Measurements from ENCODE around the gene SUOX.
"Not testable (repeated sequence)": the region's sequence is repeated elsewhere in the genome, so short reads cannot be mapped to it uniquely, and the experiment has no call there.

The SUOX gene

DNA sequence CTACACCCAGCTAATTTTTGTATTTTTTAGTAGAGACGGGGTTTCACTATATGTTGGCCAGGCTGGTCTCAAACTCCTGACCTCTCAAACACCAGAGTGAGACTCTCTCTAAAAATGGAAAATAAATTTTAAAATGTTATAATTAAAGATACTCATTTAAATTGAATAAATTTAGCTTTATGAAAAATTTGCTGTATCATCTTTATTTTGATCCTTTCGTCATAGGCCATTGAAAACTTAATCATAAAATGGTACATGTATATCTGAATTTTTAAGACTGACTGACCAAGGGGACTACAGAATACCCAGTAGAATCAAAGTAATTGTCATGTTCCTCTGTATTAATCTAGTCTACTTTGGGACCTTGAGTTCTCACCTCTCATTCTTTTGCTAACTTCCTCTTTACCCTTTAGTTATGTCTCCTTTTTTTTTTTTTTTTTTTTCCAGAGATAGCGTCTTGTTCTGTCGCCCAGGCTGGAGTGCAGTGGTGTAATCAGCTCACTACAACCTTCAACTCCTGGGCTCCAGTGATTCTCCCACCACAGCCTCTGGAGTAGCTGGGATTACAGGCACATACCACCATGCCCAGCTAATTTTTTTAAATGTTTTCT lies 13.7 kb upstream of the SUOX start:
- no peak for ATAC-seq
- no peak for DNase-seq

DNA sequence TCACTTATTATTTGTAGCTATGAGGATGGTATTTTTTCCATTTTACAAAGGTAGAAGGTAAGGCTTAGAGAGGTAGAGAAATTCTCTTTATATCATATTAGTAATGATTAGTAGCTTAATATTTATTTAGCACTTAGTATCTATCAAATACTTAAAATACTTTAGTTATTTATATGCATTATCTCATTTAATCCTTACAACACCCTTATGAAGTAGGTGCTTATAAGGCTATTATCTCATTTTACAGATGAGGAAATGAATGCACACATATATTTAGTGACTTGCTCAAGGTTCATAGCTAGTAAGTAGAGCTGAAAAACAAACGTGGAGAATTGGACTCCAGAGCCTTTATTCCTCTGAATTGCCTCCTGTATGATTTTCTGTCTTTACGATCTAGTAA lies 12.2 kb upstream of the SUOX start:
- no peak for ATAC-seq
- DNase-seq = no peak

DNA sequence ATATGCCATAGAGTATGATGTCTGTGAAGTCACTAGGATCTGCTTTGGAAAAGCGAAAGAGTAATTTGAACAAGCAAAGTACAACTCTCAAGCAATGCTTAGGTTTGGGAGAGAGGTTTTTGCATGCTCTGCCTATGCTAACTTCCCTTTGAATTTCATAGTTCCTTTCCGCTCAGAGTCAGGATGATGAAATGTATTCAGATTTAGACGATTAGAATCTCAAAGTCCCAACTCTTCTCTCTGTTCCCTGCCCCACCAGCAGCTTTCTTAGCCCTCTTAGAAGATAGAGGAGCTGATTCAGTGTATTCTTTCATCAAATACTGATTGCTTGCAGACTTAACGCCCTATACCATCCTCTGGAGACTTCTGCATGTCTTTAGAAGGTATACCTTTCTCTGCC lies 11.7 kb upstream of the SUOX start:
- ATAC-seq (no peak), DNase-seq (no peak)

DNA sequence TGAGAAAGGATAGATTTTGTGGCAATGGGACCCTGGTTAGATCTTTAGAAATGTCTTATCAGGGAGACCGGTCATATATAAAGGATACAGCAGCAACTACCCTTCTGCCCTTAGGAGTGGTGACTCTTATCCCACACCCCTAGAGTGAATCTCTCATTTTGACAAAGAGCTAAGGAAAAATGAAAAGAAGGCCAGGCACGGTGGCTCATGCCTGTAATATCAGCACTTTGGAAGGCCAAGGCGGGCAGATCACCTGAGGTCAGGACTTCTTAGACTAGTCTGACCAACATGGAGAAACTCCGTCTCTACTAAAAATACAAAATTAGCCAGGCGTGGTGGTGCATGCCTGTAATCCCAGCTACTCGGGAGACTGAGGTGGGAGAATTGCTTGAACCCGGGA lies 11.1 kb upstream of the SUOX start:
- DNase-seq, ATAC-seq: not testable (repeated sequence)

DNA sequence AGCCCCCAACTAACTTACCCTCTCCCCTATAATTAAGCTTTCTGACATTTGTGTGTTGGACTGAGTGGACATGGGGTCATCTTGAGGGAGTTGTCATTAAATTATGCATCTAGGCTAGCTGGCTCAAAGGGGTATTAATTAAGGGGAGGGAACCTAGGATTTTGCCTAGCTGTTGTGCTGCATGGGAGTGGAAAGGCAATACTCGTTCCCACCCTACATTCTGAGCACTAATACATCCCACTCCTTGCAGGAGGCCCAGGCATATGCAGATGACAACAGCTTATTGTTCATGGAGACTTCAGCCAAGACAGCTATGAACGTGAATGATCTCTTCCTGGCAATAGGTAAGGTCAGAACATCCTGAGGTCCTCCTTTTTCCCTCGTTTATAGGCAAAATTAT lies 6.0 kb upstream of the SUOX start:
- ATAC-seq (no peak), DNase-seq (no peak)

DNA sequence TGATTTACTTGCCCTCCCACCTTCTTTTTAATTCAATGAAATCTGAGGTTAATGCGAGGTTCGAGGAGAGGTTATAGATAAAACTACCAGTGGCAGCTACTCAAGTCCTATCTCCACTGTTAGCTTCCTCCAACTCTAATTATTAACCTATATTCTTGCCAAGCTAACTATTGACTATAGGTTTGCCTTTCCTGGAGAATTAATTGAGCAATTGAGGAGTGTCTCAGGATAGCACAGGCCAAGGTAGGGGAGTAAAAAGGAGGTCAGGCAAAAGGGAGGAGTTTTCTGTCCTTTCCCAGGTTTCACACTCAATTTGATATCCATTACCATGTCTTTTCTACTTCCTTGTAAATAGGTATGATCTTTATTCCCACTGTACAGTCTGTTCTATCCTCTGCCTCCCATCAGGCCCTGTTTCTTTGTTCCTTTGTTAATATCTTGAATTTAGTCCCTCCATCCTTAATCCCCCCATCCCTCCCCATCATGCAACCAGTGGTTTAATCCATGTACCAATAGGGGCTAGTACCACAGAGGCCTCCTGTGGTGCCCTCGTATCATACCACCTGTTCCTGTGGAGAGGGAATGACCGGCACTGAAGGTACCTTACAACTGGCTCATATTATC lies 3.7 kb upstream of the SUOX start:
- DNase-seq = no peak
- no peak for ATAC-seq

DNA sequence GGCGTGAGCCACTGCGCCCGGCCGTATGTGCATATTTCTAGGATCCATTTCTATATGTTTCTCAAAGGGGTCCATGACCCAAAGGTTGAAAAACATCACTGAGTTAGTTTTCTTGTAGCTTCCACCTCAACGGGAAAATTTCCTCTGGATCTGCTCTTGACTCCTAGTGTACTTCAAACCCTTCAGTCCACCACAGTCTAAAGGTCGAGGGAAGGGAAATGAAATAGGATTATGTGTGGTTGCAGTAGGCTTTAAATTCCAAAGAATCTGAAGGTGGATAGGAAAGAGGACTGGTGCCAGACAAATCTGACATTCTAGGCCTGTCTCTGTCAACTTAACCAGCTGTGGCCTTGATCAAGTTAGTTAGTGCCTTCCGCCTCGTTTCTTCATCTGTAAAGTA lies 1.7 kb upstream of the SUOX start:
- ATAC-seq (no peak), DNase-seq (no peak)

DNA sequence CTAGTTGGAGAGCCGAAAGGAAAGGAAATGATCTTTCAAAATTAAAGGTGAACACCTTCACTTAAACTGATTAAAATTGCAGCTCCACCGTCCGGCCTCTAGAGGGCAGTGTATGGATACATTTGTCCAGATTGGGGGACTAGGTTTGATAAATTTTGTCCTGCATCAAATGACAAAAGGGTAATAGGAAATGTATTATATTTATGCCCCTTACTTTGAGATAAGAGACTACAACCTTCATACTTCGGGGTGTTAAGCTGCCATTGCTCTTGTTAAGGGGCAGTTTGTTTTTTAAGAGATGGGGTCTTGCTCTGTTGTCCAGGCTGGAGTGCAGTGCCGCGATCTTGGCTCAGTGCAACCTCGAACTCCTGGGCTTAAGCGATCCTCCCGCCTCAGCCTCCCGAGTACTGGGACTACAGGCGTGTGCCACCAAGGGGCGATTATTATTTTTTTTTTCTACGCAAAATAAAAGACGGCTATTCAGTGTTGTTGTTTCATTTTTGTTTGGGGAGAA lies 818 bp upstream of the SUOX start:
- ATAC-seq (peak; percentile 42), DNase-seq (peak; percentile 68)

DNA sequence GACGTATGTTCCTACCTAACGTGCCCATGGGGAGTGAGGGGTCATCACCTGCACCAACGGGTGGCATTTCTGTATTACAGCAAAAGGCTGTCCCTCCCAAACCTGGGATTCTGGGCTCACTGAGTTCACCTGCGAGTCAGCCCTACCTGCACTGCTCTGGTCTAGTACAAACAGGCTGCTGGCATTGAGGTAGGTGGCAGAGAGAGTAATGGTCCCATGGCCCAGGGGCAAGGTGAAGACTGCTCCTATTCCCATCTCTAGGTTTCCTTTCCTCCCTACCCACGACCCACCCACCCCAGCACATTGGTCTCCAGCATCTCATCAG lies 421 bp downstream of the SUOX start:
- no peak for DNase-seq
- ATAC-seq = peak; percentile 25

DNA sequence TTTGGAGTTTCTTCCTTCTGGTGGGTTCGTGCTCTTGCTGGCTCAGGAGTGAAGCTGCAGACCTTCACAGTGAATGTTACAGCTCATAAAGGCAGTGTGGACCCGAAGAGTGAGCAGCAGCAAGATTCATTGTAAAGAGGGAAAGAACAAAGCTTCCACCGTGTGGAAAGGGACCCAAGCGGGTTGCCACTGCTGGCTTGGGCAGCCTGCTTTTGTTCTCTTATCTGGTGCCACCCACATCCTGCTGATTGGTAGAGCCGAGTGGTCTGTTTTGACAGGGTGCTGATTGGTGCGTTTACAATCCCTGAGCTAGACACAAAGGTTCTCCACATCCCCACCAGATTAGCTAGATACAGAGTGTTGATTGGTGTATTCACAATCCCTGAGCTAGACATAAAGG lies 2.4 kb downstream of the SUOX start:
- not testable (repeated sequence) for ATAC-seq, DNase-seq

DNA sequence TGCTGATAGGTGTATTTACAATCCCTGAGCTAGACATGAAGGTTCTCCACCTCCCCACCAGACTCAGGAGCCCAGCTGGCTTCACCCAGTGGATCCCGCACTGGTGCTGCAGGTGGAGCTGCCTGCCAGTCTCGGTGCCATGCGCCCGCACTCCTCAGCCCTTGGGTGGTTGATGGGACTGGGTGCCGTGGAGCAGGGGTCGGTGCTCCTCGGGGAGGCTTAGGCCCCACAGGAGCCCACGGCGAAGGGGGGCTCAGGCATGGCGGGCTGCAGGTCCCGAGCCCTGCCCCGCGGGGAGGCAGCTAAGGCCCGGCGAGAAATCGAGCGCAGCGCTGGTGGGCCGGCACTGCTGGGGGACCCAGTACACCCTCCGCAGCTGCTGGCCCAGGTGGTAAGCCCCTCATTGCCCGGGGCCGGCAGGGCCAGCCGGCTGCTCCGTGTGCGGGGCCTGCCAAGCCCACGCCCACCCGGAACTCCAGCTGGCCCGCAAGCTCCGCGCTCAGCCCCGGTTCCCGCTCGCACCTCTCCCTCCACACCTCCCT lies 3.0 kb downstream of the SUOX start:
- ATAC-seq, DNase-seq: not testable (repeated sequence)

DNA sequence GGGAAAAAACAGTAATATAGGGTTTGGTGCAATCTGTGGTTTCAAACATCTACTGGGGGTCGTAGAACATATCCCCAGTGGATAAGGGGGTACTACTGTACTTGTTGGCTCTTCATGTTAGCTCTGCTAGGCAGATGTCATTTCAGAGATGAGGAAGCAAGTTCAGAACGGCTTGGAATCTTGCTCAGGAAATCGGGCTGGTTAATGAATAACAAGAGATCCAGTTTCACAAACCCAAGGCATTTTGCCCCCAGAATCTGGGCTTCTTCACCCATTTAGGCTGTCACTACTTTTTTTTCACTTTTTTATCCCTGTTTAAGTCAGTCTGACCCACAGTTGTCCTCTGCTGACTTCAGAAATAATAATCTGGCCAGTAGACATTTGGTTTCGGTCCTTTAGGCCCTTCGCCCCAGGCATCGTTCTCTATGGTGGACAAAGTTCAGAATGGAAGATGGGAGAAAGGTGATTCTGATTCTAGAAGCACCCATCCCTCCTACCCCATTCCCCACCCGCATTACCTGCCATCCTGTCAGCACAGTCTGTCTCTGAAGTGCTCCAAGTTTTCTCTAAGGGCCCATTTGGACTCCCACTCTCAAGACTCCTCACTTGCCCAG lies 4.5 kb downstream of the SUOX start:
- ATAC-seq (no peak), DNase-seq (no peak)

DNA sequence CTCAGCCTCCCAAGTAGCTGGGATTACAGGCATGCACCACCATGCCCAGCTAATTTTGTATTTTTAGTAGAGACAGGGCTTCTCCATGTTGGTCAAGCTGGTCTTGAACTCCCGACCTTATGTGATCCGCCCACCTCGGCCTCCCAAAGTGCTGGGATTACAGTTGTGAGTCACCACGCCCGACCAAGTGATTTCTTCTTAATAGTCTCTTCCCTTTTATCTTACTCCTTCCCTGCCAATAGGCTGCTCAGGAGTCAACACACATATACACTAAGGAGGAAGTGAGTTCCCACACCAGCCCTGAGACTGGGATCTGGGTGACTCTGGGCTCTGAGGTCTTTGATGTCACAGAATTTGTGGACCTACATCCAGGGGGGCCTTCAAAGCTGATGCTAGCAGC lies 6.3 kb downstream of the SUOX start:
- not testable (repeated sequence) for ATAC-seq

DNA sequence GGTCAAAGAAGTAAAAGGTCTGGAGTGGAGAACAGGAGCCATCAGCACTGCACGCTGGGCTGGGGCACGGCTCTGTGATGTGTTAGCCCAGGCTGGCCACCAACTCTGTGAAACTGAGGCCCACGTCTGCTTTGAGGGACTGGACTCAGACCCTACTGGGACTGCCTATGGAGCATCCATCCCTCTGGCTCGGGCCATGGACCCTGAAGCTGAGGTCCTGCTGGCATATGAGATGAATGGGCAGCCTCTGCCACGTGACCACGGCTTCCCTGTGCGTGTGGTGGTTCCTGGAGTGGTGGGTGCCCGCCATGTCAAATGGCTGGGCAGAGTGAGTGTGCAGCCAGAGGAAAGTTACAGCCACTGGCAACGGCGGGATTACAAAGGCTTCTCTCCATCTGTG lies 7.1 kb downstream of the SUOX start:
- DNase-seq (no peak), ATAC-seq (no peak)

More for the DNA sequence above, 6.3 kb downstream of the SUOX start:
- DNase-seq = not testable (repeated sequence)

DNA sequence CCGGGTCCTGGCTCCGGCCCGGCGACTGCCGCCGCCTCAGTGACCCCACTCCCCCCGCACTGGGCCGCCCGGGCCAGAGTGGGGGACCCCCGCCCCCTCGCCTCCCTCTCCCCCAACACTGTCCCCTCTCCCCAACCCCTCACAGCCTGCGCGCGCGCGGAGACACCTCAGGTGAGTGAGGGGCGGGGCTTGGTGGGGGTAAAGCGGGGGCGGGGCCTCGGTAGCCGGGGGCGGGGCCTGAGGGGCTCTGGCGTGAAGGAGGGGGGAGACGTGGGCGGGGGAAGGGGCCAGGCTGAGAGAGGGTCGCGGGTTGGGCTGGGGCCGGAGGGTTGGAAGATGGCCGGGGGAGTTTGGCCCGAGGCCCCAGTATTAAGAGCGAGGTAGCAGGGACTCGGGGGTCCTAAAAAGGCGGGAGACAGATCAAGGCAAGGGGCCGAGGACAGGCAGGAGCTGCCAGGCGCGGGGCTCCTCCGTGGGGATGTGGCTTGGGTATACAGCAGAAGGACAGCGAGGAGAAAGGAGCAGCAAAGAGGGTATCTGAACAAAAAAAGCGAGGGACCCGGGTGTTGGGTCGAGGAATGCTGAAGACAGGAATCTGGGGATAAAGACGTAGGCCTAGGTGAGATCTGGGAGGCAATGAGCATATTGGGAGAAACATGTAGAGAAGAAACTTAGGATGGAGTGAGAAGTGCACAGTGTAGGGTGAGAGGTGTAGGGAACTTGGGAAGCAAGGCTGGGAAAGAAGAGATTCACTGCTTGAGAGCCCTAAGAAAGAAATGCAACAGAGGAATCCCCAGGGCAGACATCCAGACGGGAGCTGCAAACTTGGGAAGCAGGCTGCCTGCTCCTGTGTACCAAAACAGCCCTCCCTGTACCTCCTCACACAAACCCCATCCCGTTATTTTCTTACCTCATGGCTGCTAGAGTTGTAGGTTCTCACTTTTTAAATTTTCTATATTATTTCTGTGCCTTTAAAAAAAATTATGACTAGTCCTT lies 10.8 kb downstream of the SUOX start:
- DNase-seq (peak; percentile 79), ATAC-seq (peak; percentile 60)

DNA sequence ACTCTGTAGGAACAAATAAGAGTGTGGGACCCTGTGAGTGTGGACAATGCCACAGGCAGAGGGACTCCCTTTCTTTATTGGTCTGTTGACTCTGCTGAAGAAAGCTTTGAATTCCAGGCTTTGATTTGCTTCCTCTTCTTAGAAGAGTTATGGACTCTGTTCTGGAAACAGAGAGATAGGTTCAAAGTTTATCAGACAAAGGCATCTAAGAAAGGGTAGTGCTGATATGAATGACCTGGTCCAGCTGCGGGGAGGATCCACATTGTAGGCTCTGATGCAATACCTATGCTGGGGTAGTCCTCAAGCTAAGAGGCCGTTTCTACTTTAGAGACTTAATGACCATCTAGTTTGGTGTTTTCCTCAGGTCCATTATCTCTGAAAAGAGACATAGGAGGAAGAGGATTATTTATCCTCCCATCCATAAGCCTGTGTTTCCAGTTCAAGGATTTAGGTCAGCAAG lies 13.1 kb downstream of the SUOX start:
- no peak for DNase-seq
- no peak for ATAC-seq

DNA sequence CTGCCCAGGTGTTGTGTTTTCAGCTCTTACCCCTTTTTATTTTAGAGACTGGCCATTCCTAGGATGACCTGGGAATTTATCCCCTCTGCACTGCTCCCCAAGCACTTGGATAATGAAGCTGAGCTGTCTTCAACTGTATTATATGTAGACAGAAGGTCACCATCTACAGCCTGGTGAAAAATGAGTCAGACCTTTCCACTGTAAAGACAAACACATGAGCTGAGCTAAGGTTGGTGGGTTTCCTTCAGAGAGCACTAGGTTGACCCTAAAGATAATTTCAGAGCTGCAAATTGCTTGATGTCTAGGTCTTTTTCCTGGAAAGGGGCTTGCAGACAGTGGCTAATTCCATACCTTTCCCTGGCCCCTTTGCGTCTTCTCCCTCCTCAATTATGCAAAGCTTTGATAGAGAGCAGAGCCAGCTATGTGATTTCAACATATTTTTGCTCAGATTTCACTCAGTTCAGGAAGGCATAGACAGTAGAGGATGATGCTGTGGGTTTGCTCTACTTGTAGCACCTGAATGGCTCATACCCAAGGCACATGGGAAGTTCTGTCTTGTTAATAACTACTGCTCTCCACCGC lies 14.5 kb downstream of the SUOX start:
- peak; percentile 56 for ATAC-seq

DNA sequence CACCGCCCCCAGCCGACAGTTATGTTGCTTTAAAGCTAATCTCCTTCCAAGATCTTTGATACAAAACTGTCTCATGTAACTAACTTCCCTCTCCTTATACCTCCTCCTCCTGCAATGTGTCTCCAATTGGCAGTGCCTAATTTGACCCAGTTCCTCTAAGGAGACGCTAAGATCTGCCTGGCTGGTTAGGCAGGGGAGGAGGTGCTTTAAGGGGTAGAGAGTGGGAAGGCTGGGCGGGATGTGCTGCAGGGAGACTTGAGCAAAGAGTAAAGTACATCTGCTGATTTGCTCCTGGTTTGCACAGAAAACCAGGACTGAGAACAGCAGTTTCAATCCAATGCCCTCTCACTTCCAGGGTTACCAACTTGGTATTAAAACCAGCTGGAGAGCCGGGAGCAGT lies 16.4 kb downstream of the SUOX start:
- ATAC-seq (no peak), DNase-seq (no peak)

More for the DNA sequence above, 14.5 kb downstream of the SUOX start:
- no peak for DNase-seq

DNA sequence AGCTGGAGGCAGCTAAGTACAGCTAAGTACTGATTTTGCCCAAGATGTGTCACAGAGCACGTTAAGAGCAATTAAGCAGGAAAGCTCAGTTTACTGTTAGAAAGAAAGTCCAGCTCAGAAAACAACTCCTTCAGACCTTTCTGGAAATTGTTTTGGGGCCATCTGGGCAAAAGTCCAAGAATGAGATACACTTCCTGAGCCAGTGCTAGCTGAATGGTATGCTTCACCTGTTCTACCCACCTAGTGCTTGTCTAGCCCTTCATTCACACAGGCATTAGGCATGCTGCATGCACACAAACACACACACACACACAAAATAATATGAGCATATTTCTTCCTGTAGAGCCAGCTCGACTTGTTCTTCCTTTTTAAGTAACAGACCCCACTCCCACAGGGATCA lies 17.1 kb downstream of the SUOX start:
- no peak for DNase-seq
- no peak for ATAC-seq

DNA sequence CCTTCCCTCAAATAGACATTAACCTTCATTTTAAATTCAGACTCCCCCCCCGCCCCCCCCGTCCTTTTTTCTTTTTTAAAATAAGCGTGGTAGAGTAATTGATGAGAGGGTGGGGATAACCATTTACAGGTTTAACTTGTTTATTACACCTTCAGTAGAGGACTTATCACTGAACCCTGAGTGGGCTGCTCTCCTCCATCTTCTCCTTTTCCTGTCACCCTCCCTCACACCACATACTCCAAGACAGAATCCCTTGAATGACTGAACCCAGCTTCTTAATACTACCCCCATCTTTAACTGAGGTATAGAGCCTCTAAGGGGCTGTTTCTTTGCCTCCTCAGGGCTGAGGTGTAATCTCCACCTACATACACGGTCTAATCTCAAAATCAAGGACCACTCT lies 20.1 kb downstream of the SUOX start:
- DNase-seq (no peak), ATAC-seq (no peak)

DNA sequence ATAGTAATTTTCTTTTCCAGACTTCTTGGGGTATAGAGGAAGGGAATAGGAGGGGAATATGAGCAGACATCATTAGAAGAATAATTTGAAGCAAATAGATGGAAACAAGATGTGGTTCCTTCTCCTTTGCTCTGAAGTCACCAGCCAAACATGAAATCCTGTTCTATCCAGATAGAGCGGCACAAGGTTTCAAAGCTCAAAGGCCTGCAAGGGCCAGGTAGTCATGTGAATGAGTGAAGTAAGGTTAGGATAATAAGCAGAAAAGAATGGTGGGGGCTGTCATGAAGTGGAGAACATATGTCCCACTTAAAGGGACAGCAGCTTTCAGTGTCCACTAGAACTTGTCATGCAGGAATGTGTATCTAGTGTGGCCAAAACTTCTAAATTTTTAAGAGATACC lies 21.3 kb downstream of the SUOX start:
- no peak for DNase-seq

More for the DNA sequence above, 21.3 kb downstream of the SUOX start:
- ATAC-seq = no peak
